Peyer's patch (tissue), 4 donors: Measurements from ENCODE around the gene GNG12. TPM values are rescaled to one million over a fixed set of nuclear protein-coding genes. Genes with fewer than 3 reads are reported as not detected.
A peak's percentile ranks its signal among the peaks of the same experiment; 100 is the strongest.

ENCODE experiments used
- DNase-seq, 3 donors: peaks; one replicate each; pipeline ENCODE4 v3.0.0-alpha.2; 2017 to 2019
- H3K27ac ChIP-seq, 4 donors: fragments of 200-600 bp; sonication (generic); one replicate each; pipeline ENCODE4 v1.5.1; 2016 to 2019
- H3K27me3 ChIP-seq, 2 donors: fragments of 200-600 bp; sonication (generic); one replicate each; pipeline ENCODE4 v1.5.1; 2019
- H3K36me3 ChIP-seq, 3 donors: fragments of 200-600 bp; sonication (generic); one replicate each; pipeline ENCODE4 v1.5.1; 2016 to 2019
- H3K4me1 ChIP-seq, 4 donors: fragments of 200-600 bp; sonication (generic); one replicate each; pipeline ENCODE4 v1.5.1; 2016 to 2019
- H3K4me3 ChIP-seq, 4 donors: fragments of 200-600 bp; sonication (generic); 1 replicate in 3 of 4; 2 replicates in 1 of 4; pipeline ENCODE4 v1.5.1; 2016 to 2019; ENCODE audit warnings: mild to moderate bottlenecking in 1 of 4
- H3K9me3 ChIP-seq, 4 donors: fragments of 200-600 bp; sonication (generic); one replicate each; pipeline ENCODE4 v1.5.1; 2016 to 2019; ENCODE audit warnings: mild to moderate bottlenecking in 1 of 4
- CTCF ChIP-seq, 6 experiments: fragments of 450-650 bp in 4 of 6; fragments of 200-600 bp in 2 of 6; sonication (generic) in 1 of 6; IDR thresholded peaks; one replicate each; pipeline ENCODE4 v1.5.1; 2017 to 2019; ENCODE audit warnings: antibody characterized with exemption in 6 of 6, mild to moderate bottlenecking in 3 of 6, moderate library complexity in 1 of 6
- POLR2A ChIP-seq, 2 donors: fragments of 450-650 bp; IDR thresholded peaks; one replicate each; pipeline ENCODE4 v1.5.1; 2017; ENCODE audit warnings: antibody characterized with exemption in 2 of 2, mild to moderate bottlenecking in 2 of 2, moderate library complexity in 2 of 2
- total RNA-seq, 4 donors: library from RNA; depleted of rRNA; stranded (reverse); fragments of >200 nt; gene quantifications; one replicate each; pipeline ENCODE4 v1.1.0, GENCODE V29; 2016

GNG12 gene
- total RNA-seq, 4 donors from 2014 or later: 61.9 to 271 (median 165) TPM

GRCh38 chr1:67840449-67840848 lies 7.2 kb upstream of the GNG12 start:
- Histone ChIP-seq H3K4me1 (peaks cover 0 to 10% (median 0%) of the 10 kb centered on the region in 4 donors), H3K9me3 (no peaks in the 10 kb centered on the region), H3K36me3 (no peaks in the 10 kb centered on the region), H3K4me3 (no peak overlapping the region), H3K27ac (no peak overlapping the region), H3K27me3 (no peaks in the 10 kb centered on the region)
- DNase-seq: no peak
- TF ChIP-seq POLR2A (IDR thresholded peaks at IDR 0.05) (no peak), CTCF (IDR thresholded peaks at IDR 0.05) (no peak)

GRCh38 chr1:67839826-67840225 lies 6.6 kb upstream of the GNG12 start:
- no peaks in the 10 kb centered on the region for H3K9me3 ChIP-seq
- TF ChIP-seq CTCF (IDR thresholded peaks at IDR 0.05): no peak
- TF ChIP-seq POLR2A (IDR thresholded peaks at IDR 0.05): no peak
- peaks cover 0 to 10% (median 0%) of the 10 kb centered on the region in 4 donors for H3K4me1 ChIP-seq
- no peaks in the 10 kb centered on the region for H3K27me3 ChIP-seq
- peak overlapping the region in 1 of 4 donors; percentile 2 for H3K27ac ChIP-seq
- H3K4me3 ChIP-seq: no peak overlapping the region
- H3K36me3 ChIP-seq: no peaks in the 10 kb centered on the region
- DNase-seq: no peak

GRCh38 chr1:67838180-67838910 lies 5.1 kb upstream of the GNG12 start:
- Histone ChIP-seq H3K36me3 (no peaks in the 10 kb centered on the region), H3K27me3 (no peaks in the 10 kb centered on the region), H3K9me3 (no peaks in the 10 kb centered on the region), H3K4me3 (no peak overlapping the region), H3K4me1 (peaks cover 0 to 17% (median 0%) of the 10 kb centered on the region in 4 donors), H3K27ac (peak overlapping the region in 2 of 4 donors; percentile 65 to 72)
- TF ChIP-seq POLR2A (IDR thresholded peaks at IDR 0.05): no peak
- peak in 3 of 6 experiments; percentile 29 to 37 (median 36) for TF ChIP-seq CTCF (IDR thresholded peaks at IDR 0.05)
- no peak for DNase-seq

- no peak overlapping the region for H3K4me3 ChIP-seq
- H3K4me1 ChIP-seq: peaks cover 0 to 17% (median 2%) of the 10 kb centered on the region in 4 donors
- no peak overlapping the region for H3K27ac ChIP-seq
- no peaks in the 10 kb centered on the region for H3K27me3 ChIP-seq
- TF ChIP-seq CTCF (IDR thresholded peaks at IDR 0.05): no peak
- TF ChIP-seq POLR2A (IDR thresholded peaks at IDR 0.05): no peak
- DNase-seq: no peak
- H3K9me3 ChIP-seq: no peaks in the 10 kb centered on the region
- no peaks in the 10 kb centered on the region for H3K36me3 ChIP-seq
Measured at GRCh38 chr1:67836769-67837168, 3.5 kb upstream of the GNG12 start.

- H3K4me1 ChIP-seq: peaks cover 0 to 21% (median 2%) of the 10 kb centered on the region in 4 donors
- no peak overlapping the region for H3K4me3 ChIP-seq
- no peaks in the 10 kb centered on the region for H3K9me3 ChIP-seq
- H3K36me3 ChIP-seq: no peaks in the 10 kb centered on the region
- no peak for DNase-seq
- H3K27ac ChIP-seq: no peak overlapping the region
- no peak for TF ChIP-seq CTCF (IDR thresholded peaks at IDR 0.05)
- no peak for TF ChIP-seq POLR2A (IDR thresholded peaks at IDR 0.05)
- H3K27me3 ChIP-seq: no peaks in the 10 kb centered on the region
Measured at GRCh38 chr1:67835663-67836452, 2.6 kb upstream of the GNG12 start.
